GM13977 (cell line): ENCODE measurements around the gene PAPPA.

Experiments
- DNase-seq: peaks from one replicate; pipeline ENCODE4 v3.0.0; 2012; ENCODE audit warnings: low spot score
- CTCF ChIP-seq: IDR thresholded peaks from 2 replicates; pipeline ENCODE4 v1.5.1; 2012; ENCODE audit warnings: mild to moderate bottlenecking, control low read depth; ENCODE audit not compliant: insufficient read depth; ENCODE audit errors: extremely low read depth, missing control alignments
- in situ Hi-C: fragments of 300-500 bp; cut with MboI; formaldehyde crosslinking; loops from one replicate; pipeline ENCODE4 v1.12.0; 2022; ENCODE audit warnings: low sequenced_read_pairs, low pct_unique_long_range_greater_than_20kb, mixed read lengths, inconsistent platforms; ENCODE audit not compliant: unreplicated experiment

Gene PAPPA

GRCh38 chr9:116381350-116381749, 227.8 kb downstream of the PAPPA start:
- no peak for DNase-seq
- TF ChIP-seq CTCF: no peak
- in situ Hi-C loops: no loop called here

- in situ Hi-C loops: no loop called here
- no peak for TF ChIP-seq CTCF
- DNase-seq: no peak
These were observed 228.5 kb downstream of the PAPPA start for GRCh38 chr9:116382053-116382452.

GRCh38 chr9:116383133-116383532, 229.5 kb downstream of the PAPPA start:
- DNase-seq: no peak
- TF ChIP-seq CTCF: no peak
- in situ Hi-C loops: no loop called here

- in situ Hi-C loops: no loop called here
- TF ChIP-seq CTCF: no peak
- DNase-seq: no peak
These were observed 230.3 kb downstream of the PAPPA start for GRCh38 chr9:116383936-116384335.

DNA sequence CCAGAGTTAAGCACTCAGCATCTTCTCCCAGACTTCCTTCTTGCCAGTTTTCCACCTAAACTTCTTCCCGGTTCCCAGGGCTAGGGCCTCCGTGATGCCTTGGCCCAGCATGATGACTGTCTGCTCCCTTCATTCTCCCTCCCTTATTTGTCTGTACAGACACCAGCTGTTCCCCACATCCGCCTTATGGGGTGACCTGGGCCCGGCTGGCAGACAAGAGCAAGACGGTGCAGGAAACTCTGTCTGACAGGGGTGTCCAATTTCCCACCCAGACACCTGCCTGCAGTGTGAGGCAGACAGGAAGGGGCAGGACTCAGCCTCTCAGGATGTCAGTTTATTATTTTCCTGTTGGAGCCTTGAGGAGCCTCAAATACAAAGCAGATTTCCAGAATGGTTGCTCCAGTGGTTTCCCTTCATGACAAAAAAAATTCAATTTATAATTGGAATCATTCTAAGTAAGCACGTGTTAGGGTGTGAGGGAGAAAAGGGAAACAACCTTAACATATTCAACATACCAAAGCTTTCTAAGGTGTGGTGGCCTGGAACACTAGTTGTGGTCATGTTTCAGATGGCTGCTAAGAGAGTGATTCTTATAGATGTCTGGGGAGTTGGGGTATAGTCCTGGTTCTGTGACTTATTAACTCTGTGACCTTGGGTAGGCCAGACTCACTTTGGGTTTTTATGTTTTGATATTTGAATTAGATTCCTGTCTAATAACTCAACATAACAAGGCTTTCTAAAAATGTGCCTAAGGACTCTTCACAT, 234.5 kb downstream of the PAPPA start:
- DNase-seq: no peak
- in situ Hi-C loops: no loop called here
- TF ChIP-seq CTCF: no peak

- no peak for TF ChIP-seq CTCF
- no peak for DNase-seq
- in situ Hi-C loops: no loop called here
These were observed 236.1 kb downstream of the PAPPA start for GRCh38 chr9:116389541-116390302.
